ENCODE data around the gene GIT2.
A peak's percentile ranks its signal among the peaks of the same experiment; 100 is the strongest.
"Not testable (repeated sequence)": the region's sequence is repeated elsewhere in the genome, so short reads cannot be mapped to it uniquely, and the experiment has no call there.

The GIT2 gene

GRCh38 chr12:109905301-109905700 is 90.9 kb downstream of the GIT2 start:
- H3K4me3 ChIP-seq (ENCODE audit: control insufficient read depth, low read depth, low read length) = no peak overlapping the region
- no peak for TF ChIP-seq CTCF (IDR thresholded peaks at IDR 0.05; ENCODE audit: control insufficient read depth, insufficient read depth, low read depth, low read length, missing control alignments)
- no peak for DNase-seq (ENCODE audit: low read depth)

- no peak for TF ChIP-seq CTCF (IDR thresholded peaks at IDR 0.05; ENCODE audit: control insufficient read depth, insufficient read depth, low read depth, low read length, missing control alignments)
- H3K4me3 ChIP-seq (ENCODE audit: control insufficient read depth, low read depth, low read length) = no peak overlapping the region
- DNase-seq (ENCODE audit: low read depth) = no peak
Measured at GRCh38 chr12:109902891-109903418, 93.2 kb downstream of the GIT2 start.

- DNase-seq (ENCODE audit: low read depth) = no peak
- no peak for TF ChIP-seq CTCF (IDR thresholded peaks at IDR 0.05; ENCODE audit: control insufficient read depth, insufficient read depth, low read depth, low read length, missing control alignments)
- H3K4me3 ChIP-seq (ENCODE audit: control insufficient read depth, low read depth, low read length) = peak overlapping the region; percentile 81
Measured at GRCh38 chr12:109900752-109901580, 95.2 kb downstream of the GIT2 start.

- peak; percentile 46 for DNase-seq (ENCODE audit: low read depth)
- H3K4me3 ChIP-seq (ENCODE audit: control insufficient read depth, low read depth, low read length) = peak within 1 kb of the TSS; percentile 81
- peak; percentile 47 for TF ChIP-seq CTCF (IDR thresholded peaks at IDR 0.05; ENCODE audit: control insufficient read depth, insufficient read depth, low read depth, low read length, missing control alignments)
Measured at GRCh38 chr12:109899783-109900751, 96.1 kb downstream of the GIT2 start, which contains the start of gene TCHP. TCHP (plus strand) TSS chr12:109900274; CDS start chr12:109903027, 2,753 bp downstream.

DNA sequence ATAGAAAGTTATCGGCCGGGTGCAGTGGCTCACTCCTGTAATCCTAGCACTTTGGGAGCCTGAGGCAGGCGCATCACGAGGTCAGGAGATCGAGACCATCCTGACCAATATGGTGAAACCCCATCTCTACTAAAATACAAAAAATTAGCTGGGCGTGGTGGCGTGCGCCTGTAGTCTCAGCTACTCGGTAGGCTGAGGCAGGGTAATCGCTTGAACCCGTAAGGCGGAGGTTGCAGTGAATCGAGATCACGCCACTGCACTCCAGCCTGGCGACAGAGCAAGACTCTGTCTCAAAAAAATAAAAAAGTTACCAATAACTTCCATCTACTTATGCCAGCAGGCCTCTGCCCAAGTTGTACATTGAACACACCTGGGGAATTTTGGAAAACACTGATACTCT is 96.8 kb downstream of the GIT2 start:
- H3K4me3 ChIP-seq (ENCODE audit: control insufficient read depth, low read depth, low read length) = peak overlapping the region; percentile 81
- DNase-seq (ENCODE audit: low read depth) = not testable (repeated sequence)

DNA sequence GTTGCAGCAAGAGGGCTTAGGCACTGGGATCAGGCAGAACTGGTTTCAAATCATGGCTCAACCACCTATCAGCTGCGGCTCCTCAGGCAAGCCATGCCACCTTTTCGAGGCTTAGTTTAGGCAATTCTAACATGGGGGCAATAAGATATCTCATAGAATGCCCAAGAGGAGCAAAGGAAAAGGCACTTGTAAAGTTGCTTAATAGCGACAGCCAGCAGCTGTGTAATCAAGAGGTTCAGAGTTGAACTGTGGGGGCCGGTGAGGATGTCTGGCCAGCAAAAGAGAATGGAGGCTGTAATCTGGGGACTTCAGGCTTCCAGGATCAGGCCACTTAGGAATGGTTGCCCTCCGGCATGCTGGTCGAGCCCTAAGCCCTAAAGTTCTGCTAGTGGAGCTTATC is 99.1 kb downstream of the GIT2 start:
- TF ChIP-seq CTCF (IDR thresholded peaks at IDR 0.05; ENCODE audit: control insufficient read depth, insufficient read depth, low read depth, low read length, missing control alignments) = no peak
- DNase-seq (ENCODE audit: low read depth) = no peak
- H3K4me3 ChIP-seq (ENCODE audit: control insufficient read depth, low read depth, low read length) = no peak overlapping the region

Measured in AG09309 (cell line).